Head of caudate nucleus (tissue), 42 donors: ENCODE measurements around the gene CRABP2.

ENCODE experiments used
- DNase-seq, 42 donors: peaks; one replicate each; pipeline versions ENCODE4 v3.0.0 to v3.0.0-alpha.2; 2020 to 2021; ENCODE audit warnings: mixed read lengths in 7 of 42
- intact Hi-C: fragments of 100-400 bp; cut with DNase I; formaldehyde crosslinking; loops from one replicate; pipeline ENCODE4 v1.15.0; 2022

The CRABP2 gene

GRCh38 chr1:156743367-156744302, 38.3 kb upstream of the CRABP2 start:
- DNase-seq, result no peak
- intact Hi-C loops, result no loop called here

DNA sequence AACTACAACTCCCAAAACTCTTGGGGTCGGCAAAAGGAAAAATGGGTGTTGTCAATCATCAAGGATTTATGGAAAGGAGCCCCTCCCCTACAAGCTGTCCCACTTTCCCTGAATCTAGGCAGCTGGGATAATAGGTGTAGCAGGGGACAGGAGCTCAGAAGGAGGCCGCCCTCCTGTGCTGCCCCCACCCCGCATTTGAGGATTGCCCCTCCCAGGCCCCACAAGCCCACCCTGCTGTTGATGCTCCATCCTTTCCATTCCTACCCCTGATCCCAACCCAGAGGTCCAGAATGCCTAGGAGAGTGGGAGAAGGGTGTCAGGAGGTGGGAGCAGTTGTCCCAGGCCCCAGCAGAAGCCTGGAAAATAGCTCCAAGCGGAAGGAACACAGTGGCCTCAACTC, 37.4 kb upstream of the CRABP2 start:
- intact Hi-C loops, result no loop called here
- no peak for DNase-seq

DNA sequence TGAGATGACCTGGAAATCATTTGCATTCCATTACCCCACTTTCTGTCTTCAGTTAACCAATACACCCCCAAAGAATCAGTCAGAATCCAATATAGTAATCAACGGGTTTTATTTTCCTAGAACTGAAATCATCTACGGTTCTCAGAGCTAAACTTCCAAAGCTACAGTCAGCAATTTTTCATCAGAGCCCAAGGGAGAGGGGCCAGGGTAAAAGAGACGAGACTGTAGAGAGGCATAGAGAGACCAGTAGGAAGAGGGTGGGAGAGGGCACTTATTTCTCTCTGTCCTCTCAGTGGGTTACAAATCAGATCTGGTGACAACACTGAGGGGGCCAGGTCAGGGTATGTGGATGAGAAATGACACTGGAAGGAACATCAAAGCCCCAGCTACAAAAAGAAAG, 36.6 kb upstream of the CRABP2 start:
- intact Hi-C loops, result no loop called here

GRCh38 chr1:156741481-156741983, 36.1 kb upstream of the CRABP2 start:
- intact Hi-C loops, result loop anchor here (1.0 kb wide), 1 partner anchor 26 kb away; the partner anchor contains the start of gene PRCC
- DNase-seq, result peak in 1 of 42 donors; percentile 22

More for the DNA sequence above, 36.6 kb upstream of the CRABP2 start:
- DNase-seq, result no peak

- peak; percentile 95 to 100 (median 99) for DNase-seq
- intact Hi-C loops, result loop anchor here (1.0 kb wide), 1 partner anchor 26 kb away; the partner anchor contains the start of gene PRCC
Observed at GRCh38 chr1:156740741-156741480, 35.5 kb upstream of the CRABP2 start, which contains the start of gene MRPL24. MRPL24 (minus strand) TSS chr1:156741088; CDS start chr1:156738704, 2,384 bp downstream.

DNA sequence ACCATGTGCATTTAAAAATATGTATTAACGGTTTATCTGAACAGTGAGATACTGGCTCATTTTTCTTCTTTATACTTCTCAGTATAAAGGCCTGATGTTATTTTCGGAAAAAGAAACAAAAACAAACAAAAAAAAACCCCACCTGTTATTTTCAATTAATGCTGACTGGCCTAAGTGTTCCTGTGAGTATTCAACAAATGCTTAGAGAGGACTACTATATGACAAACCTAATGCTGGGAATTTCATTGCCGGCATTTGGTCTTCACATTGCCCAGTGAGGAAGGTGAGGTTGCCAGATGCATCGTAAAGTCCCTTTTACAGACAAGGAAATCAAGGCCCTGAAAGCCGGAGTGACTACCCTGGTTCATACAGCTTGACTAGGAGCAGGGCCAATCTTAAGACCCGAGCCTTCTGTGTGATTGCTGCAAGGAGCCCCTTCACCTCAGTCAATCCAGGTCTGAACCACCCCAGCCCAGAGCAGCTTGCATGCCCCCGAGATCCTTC, 34.9 kb upstream of the CRABP2 start:
- intact Hi-C loops, result no loop called here
- DNase-seq, result no peak

DNA sequence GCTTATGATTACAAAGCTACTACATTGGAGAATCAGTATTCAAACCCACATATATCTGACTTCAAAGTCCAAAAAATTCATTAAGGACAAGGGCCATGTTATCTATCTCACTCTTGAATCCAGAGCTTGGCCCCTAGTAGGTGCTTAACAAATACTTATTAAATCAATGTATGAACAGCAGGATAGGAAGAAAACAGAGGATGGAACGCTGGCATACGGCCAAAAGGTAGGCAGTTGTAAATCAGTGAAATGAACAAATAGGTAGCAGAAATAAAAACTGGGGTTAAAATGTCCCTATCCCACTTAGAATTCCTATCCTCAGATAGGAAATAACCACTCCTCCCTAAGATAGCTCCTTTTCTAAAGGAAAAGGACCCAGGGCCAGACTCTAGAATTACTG, 33.5 kb upstream of the CRABP2 start:
- no peak for DNase-seq
- intact Hi-C loops, result no loop called here

DNA sequence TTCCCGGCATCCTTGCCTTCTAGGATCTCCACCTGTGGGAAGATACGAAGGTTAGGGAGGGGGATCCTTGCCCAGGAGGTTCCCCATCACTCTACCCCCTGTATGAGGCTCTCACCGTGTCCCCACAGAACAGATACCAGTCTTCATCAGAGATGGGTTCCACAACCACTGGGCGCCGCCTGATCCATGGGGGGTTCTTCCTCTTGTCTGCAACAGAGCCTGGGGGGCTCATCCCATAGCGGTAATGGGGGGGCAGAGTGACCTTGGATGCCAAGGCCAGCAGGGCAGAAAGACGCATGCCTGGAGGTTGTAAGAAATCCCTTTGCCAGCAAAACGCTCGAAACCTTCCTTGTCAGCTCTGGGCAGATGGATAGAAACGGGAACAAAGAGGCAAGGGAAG, 33.0 kb upstream of the CRABP2 start:
- intact Hi-C loops, result no loop called here

DNA sequence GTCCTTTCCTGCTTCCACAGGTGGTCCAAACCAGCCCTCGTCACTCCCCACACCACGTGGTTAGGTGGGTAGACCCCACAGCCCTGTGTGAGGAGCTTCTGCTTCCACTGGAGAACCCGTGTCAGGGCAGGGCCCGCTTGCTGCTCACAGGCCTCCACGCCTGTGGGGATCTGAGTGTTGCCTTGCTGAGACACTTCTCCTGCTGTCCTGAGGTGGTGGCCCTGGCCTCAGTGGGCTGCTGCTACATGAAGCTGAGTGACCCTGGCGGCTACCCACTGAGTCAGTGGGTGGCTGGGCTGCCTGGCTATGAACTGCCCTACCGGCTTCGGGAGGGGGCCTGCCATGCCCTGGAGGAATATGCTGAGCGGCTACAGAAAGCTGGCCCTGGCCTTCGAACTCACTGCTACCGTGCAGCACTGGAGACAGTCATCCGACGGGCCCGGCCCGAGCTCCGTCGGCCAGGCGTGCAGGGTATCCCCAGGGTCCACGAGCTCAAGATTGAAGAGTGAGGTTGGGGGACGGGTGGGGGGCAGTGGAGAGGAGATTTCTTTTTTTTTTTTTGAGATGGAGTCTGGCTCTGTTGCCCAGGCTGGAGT, 28.7 kb upstream of the CRABP2 start:
- intact Hi-C loops, result no loop called here
- DNase-seq, result no peak

More for the DNA sequence above, 33.0 kb upstream of the CRABP2 start:
- DNase-seq, result no peak

DNA sequence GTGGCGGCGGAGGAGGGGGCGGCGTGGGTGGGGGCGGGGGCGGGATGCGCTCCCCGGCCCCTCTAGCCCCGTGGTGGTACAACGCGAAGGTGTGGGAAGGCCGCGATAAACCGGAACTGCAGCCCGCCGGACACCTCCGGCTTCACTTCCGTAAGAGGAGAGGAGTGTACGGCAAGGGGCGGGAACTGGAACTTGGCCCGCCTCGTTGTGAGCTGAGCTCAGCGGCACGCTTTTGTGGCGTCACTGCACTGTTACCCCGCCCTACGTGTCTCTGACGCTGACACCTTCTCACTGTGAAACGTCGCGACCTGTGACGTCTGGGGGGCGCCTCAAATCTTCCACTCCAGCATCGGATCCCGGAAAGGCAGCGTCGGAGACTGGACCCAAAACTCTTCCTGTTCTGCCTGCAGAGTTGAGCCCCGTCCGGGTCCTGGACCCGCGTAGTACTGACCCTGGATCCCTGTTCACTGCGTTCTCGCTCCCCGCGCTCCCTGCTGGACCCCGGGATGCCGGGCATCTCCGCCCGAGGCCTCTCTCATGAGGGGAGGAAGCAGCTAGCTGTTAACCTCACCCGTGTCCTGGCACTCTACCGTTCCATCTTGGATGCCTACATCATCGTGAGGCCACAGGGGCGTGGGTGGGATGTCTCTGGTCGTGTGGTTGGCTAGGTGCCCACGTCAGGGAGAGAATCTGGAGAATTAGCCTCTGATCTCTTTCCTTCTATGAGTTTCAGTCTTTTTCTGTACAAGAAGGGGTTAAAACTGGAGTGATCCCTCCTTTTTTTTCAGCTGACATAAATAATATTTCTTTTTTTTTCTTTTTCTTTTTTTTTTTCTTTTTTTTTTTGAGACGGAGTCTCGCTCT, 23.4 kb upstream of the CRABP2 start, which contains the start of gene ISG20L2:
TSS of gene ISG20L2 (minus strand) at position 168 of the 864 bp plus-strand sequence. CDS start 1,114 bp downstream, outside the sequence.
- intact Hi-C loops, result loop anchor here (5.0 kb wide), 1 partner anchor 42 kb away; no protein-coding TSS in a partner anchor
- peak; percentile 88 to 99 (median 95) for DNase-seq

- intact Hi-C loops, result loop anchor here (5.0 kb wide), 1 partner anchor 41 kb away; no protein-coding TSS in a partner anchor
- peak; percentile 44 to 91 (median 81) for DNase-seq
Observed at GRCh38 chr1:156727926-156728598, 22.7 kb upstream of the CRABP2 start, which contains the start of gene METTL25B. METTL25B (plus strand) TSS chr1:156728469; CDS start chr1:156729105, 636 bp downstream.

DNA sequence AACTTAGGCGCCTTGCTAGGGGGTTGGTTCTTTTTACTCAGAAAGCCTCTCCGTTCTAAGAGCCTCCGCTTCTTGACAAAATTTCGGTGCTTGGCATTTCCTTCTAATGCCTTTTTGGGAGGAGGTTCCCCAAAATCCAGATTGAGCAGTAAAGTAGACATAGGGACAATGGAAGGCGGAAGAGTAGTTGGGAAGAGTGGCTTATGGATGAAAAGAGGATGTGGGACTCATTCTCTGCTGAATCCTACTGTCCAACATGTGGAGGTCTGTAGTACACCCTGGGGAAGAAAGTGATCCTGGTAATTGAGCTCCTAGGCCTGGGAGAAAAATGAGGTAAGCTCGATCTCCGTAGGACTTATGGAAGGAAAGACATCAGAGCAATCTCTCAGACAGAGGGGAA, 22.1 kb upstream of the CRABP2 start:
- intact Hi-C loops, result loop anchor here (5.0 kb wide), 1 partner anchor 40 kb away; no protein-coding TSS in a partner anchor

GRCh38 chr1:156726549-156727226, 21.3 kb upstream of the CRABP2 start:
- intact Hi-C loops, result loop anchor here (5.0 kb wide), 1 partner anchor 39 kb away; no protein-coding TSS in a partner anchor
- peak in 24 of 42 donors; percentile 28 to 72 (median 49) for DNase-seq

More for the DNA sequence above, 22.1 kb upstream of the CRABP2 start:
- no peak for DNase-seq

DNA sequence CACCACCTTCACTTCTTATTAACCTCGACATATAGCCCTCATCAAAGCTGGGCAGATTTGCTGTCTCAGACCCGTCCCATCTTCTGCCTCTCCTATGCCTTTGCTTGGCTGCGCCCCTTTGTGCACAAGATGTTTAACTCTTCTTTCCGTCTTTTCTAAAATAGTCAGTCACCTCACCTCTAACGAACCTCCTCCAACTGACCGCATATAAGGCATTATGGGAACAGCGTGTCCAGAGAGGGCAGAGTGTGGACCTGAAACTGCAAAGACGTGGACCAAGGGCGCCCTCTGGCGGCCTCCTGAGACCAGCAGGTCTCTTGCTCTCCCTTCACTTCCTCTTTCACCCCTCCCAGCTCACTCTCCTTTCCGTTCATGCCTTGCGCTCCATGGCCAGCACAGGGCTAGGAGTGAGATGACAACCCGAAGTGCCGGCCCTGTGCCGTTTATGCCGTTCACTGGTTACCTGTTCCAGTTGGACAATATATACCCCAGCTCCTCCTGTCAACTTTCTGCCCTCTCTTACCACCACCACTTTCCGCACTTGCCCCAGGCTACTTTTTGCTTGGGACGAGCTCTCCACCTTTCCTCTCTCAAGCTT, 20.4 kb upstream of the CRABP2 start:
- intact Hi-C loops, result loop anchor here (5.0 kb wide), 1 partner anchor 38 kb away; no protein-coding TSS in a partner anchor

GRCh38 chr1:156721535-156721934, 16.2 kb upstream of the CRABP2 start:
- intact Hi-C loops, result no loop called here
- DNase-seq, result no peak

More for the DNA sequence above, 20.4 kb upstream of the CRABP2 start:
- peak; percentile 66 to 95 (median 88) for DNase-seq

- DNase-seq, result no peak
- intact Hi-C loops, result no loop called here
Observed at GRCh38 chr1:156721131-156721530, 15.7 kb upstream of the CRABP2 start.
